ENCODE measurements around the gene KCNJ6. TPM values are rescaled to one million over a fixed set of nuclear protein-coding genes. Genes with fewer than 3 reads are reported as not detected.

The KCNJ6 gene
- total and polyA plus RNA-seq, 3 donors from 2014 or later = 0.24 to 0.25 (median 0.25) TPM

DNA sequence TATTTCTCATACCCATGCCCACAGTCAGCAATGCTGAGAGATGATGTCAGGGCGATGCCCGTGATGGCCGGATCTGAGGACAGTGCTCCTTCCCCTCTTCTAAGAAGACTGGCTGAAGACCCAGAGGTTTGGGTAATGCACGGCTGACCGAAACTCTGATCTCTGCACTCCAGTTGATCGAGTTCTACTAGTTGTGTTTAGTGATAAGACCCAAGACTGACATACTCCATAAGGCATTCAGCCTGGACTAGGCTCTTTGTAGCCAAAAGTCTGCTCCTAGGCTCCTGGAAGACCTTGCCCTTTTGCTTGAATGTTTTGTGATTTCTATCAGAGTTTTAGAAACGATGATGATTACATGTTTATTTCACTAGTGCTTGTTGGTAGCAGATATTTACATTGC is 298.2 kb downstream of the KCNJ6 start:
- WGBS, 2 donors = 78 to 95% methylated on average over 7 of the region's 7 CpGs
- DNase-seq = no peak
- no peak for TF ChIP-seq POLR2A (IDR thresholded peaks at IDR 0.05)
- Histone ChIP-seq H3K4me3 (no peak overlapping the region), H3K4me1 (peaks cover 31% of the 10 kb centered on the region), H3K9me3 (no peaks in the 10 kb centered on the region), H3K36me3 (ENCODE audit: low read depth, missing control alignments) (no peaks in the 10 kb centered on the region), H3K27me3 (no peaks in the 10 kb centered on the region), H3K27ac (no peak overlapping the region)
- intact Hi-C loops (cut with DNase I; ENCODE audit: low total_unique reads) = no loop called here

DNA sequence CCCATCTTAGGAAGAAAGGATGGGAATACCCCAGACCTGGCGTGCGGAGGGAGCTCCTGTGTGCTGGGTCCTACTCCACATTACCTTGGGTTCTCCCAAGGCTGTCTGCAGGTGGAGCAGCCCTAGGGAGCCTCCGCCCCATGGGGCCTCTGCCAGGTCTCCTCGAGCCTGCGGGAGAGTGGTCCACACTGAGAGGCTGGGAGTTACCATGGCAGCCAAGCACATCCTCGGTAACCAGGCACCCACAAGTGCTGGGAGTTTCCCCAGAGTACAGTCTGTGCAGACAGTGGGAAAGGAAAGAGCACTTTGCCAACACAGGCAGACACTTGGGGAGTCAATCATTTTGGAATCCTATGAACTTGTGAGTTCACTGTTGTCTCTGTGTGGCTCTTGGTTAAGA is 300.3 kb downstream of the KCNJ6 start:
- TF ChIP-seq POLR2A (IDR thresholded peaks at IDR 0.05) = no peak
- TF ChIP-seq, protein P1, sequence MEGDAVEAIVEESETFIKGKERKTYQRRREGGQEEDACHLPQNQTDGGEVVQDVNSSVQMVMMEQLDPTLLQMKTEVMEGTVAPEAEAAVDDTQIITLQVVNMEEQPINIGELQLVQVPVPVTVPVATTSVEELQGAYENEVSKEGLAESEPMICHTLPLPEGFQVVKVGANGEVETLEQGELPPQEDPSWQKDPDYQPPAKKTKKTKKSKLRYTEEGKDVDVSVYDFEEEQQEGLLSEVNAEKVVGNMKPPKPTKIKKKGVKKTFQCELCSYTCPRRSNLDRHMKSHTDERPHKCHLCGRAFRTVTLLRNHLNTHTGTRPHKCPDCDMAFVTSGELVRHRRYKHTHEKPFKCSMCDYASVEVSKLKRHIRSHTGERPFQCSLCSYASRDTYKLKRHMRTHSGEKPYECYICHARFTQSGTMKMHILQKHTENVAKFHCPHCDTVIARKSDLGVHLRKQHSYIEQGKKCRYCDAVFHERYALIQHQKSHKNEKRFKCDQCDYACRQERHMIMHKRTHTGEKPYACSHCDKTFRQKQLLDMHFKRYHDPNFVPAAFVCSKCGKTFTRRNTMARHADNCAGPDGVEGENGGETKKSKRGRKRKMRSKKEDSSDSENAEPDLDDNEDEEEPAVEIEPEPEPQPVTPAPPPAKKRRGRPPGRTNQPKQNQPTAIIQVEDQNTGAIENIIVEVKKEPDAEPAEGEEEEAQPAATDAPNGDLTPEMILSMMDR (IDR thresholded peaks at IDR 0.05) = no peak
- Histone ChIP-seq H3K9me3 (no peaks in the 10 kb centered on the region), H3K27ac (no peak overlapping the region), H3K4me1 (peaks cover 21% of the 10 kb centered on the region), H3K27me3 (no peaks in the 10 kb centered on the region), H3K4me3 (no peak overlapping the region), H3K36me3 (ENCODE audit: low read depth, missing control alignments) (no peaks in the 10 kb centered on the region)
- 78 to 100% methylated on average over 2 to 6 of the region's 6 CpGs for WGBS, 2 donors
- no peak for DNase-seq
- intact Hi-C loops (cut with DNase I; ENCODE audit: low total_unique reads) = no loop called here

DNA sequence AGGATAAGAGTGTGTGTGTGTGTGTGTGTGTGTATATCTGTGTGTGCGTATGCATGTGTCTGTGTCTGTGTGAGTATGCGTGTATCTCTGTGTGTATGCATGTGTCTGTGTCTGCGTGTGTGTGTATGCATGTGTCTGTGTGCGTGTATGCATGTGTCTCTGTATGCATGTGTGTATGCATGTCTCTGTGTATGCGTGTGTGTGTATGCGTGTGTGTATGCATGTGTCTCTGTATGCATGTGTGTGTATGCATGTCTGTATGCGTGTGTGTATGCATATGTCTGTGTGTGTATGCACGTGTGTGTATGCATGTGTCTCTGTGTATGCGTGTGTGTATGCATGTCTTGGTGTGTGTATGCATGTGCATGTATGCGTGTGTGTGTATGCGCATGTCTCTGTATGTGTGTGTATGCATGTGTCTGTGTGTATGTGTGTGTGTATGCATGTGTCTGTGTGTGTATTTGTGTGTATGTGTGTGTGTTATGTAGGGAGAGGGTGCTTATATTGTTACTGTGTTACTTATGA is 301.8 kb downstream of the KCNJ6 start:
- TF ChIP-seq, protein P1 (IDR thresholded peaks at IDR 0.05) = no peak
- no peak for TF ChIP-seq POLR2A (IDR thresholded peaks at IDR 0.05)
- no peaks in the 10 kb centered on the region for H3K27me3 ChIP-seq
- 91 to 94% methylated on average over 11 of the region's 11 CpGs for WGBS, 2 donors
- no peak for DNase-seq
- H3K4me3 ChIP-seq = no peak overlapping the region
- H3K4me1 ChIP-seq = peaks cover 11% of the 10 kb centered on the region
- no peaks in the 10 kb centered on the region for H3K36me3 ChIP-seq (ENCODE audit: low read depth, missing control alignments)
- intact Hi-C loops (cut with DNase I; ENCODE audit: low total_unique reads) = no loop called here
- H3K9me3 ChIP-seq = no peaks in the 10 kb centered on the region
- H3K27ac ChIP-seq = no peak overlapping the region

DNA sequence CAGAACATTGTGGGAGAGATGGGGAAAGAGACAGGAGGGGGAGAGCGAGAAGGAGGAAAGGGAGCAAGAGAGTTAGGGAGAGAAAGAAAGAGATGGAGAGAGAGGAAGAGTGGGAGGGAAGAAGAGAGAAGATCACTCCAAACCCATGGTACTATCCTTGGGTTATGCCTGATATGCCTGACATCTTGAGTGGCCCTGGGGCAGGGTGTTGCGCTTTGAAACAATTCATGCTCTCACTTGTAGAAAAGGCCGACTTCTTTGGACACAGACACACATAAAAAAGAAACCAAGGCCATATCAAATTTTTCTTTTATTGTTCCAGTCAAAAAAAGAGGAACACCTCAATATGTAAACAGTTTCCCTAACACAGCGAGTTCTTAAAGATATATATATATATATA is 309.2 kb downstream of the KCNJ6 start:
- no peak overlapping the region for H3K4me3 ChIP-seq
- no peak overlapping the region for H3K27ac ChIP-seq
- H3K36me3 ChIP-seq (ENCODE audit: low read depth, missing control alignments) = no peaks in the 10 kb centered on the region
- DNase-seq = no peak
- 67% methylated on average over 4 of the region's 4 CpGs for WGBS, 2 donors
- no peaks in the 10 kb centered on the region for H3K27me3 ChIP-seq
- intact Hi-C loops (cut with DNase I; ENCODE audit: low total_unique reads) = no loop called here
- no peaks in the 10 kb centered on the region for H3K4me1 ChIP-seq
- TF ChIP-seq, protein P1 (IDR thresholded peaks at IDR 0.05) = no peak
- TF ChIP-seq POLR2A (IDR thresholded peaks at IDR 0.05) = no peak
- H3K9me3 ChIP-seq = no peaks in the 10 kb centered on the region

DNA sequence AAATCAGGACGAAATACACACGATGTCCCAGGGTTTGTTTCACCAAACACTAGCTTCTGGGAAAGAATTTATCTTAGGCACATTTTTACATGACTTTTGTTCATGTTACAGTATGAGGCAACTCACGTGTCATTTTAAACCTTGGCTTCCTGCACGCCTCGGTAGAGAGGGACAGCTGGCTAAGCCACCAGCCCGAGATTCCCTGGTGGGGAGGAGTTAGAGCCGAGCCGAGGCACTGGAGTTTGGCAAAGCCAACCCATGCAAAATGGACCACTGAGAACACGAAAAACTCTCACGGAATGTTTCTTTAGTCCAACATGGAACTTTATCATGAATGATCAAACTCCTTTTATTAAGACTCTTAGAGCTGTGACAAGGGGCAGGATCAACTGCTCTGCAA is 309.7 kb downstream of the KCNJ6 start:
- Histone ChIP-seq H3K27ac (no peak overlapping the region), H3K36me3 (ENCODE audit: low read depth, missing control alignments) (no peaks in the 10 kb centered on the region), H3K9me3 (no peaks in the 10 kb centered on the region), H3K27me3 (no peaks in the 10 kb centered on the region), H3K4me3 (no peak overlapping the region), H3K4me1 (no peaks in the 10 kb centered on the region)
- intact Hi-C loops (cut with DNase I; ENCODE audit: low total_unique reads) = no loop called here
- WGBS, 2 donors = 84 to 89% methylated on average over 10 of the region's 10 CpGs
- no peak for TF ChIP-seq POLR2A (IDR thresholded peaks at IDR 0.05)
- TF ChIP-seq, protein P1 (IDR thresholded peaks at IDR 0.05) = no peak
- DNase-seq = no peak

Data from testis (tissue), 3 donors.